HG02798 (cell line): Measurements from ENCODE around the gene MSI2.
A peak's percentile ranks its signal among the peaks of the same experiment; 100 is the strongest.
"Not testable (repeated sequence)": the region's sequence is repeated elsewhere in the genome, so short reads cannot be mapped to it uniquely, and the experiment has no call there.

Experiments
- ATAC-seq: cut with Tn5 transposase; IDR thresholded peaks from one replicate; pipeline ENCODE4 v1.9.1; 2021; ENCODE audit warnings: mild to moderate bottlenecking; ENCODE audit not compliant: unreplicated experiment, poor library complexity

Gene MSI2

GRCh38 chr17:57615836-57616757 lies 359.8 kb downstream of the MSI2 start:
- ATAC-seq = no peak

- ATAC-seq = no peak
Measured at GRCh38 chr17:57617218-57617617, 360.9 kb downstream of the MSI2 start.

GRCh38 chr17:57619061-57619937 lies 363.0 kb downstream of the MSI2 start:
- no peak for ATAC-seq

- ATAC-seq = no peak
Measured at GRCh38 chr17:57620576-57620975, 364.3 kb downstream of the MSI2 start.

- not testable (repeated sequence) for ATAC-seq
Measured at GRCh38 chr17:57621791-57622190, 365.5 kb downstream of the MSI2 start.

GRCh38 chr17:57622306-57622682 lies 366.0 kb downstream of the MSI2 start:
- no peak for ATAC-seq

GRCh38 chr17:57622683-57623433 lies 366.5 kb downstream of the MSI2 start:
- peak; percentile 80 for ATAC-seq

GRCh38 chr17:57623620-57624019 lies 367.3 kb downstream of the MSI2 start:
- peak; percentile 6 for ATAC-seq

- no peak for ATAC-seq
Measured at GRCh38 chr17:57624386-57624785, 368.1 kb downstream of the MSI2 start.

- ATAC-seq = no peak
Measured at GRCh38 chr17:57625511-57625910, 369.2 kb downstream of the MSI2 start.

GRCh38 chr17:57625957-57626356 lies 369.6 kb downstream of the MSI2 start:
- no peak for ATAC-seq

- ATAC-seq = no peak
Measured at GRCh38 chr17:57626520-57627210, 370.3 kb downstream of the MSI2 start.

GRCh38 chr17:57627591-57627990 lies 371.3 kb downstream of the MSI2 start:
- ATAC-seq = no peak

- no peak for ATAC-seq
Measured at GRCh38 chr17:57628421-57628820, 372.1 kb downstream of the MSI2 start.

- ATAC-seq = peak; percentile 78
Measured at GRCh38 chr17:57629470-57629869, 373.1 kb downstream of the MSI2 start.

GRCh38 chr17:57629886-57630285 lies 373.6 kb downstream of the MSI2 start:
- ATAC-seq = no peak

- ATAC-seq = no peak
Measured at GRCh38 chr17:57630736-57631135, 374.4 kb downstream of the MSI2 start.

- no peak for ATAC-seq
Measured at GRCh38 chr17:57631871-57632270, 375.5 kb downstream of the MSI2 start.

GRCh38 chr17:57632294-57632693 lies 376.0 kb downstream of the MSI2 start:
- ATAC-seq = no peak

- no peak for ATAC-seq
Measured at GRCh38 chr17:57633236-57633635, 376.9 kb downstream of the MSI2 start.
